ENCODE results near the gene RIT1.

DNA sequence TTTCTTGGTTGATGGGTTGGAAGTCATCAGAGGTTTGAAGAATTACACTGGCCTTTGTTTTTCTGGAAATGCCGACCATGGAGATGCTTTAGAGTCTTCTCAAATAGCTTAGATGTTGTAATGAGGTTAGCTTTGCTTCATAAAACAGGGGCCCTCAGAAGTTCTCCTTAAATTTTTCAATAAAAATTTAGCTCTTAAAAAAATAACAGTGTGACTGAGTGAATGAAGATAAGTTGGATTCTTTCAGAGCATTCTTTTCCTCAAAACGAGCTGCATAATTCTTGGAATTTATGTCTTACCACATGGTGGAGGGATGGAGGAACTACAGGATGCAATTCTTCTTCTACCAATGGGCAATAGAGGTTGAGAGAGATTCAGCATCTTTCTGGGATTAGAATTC, 28.4 kb downstream of the RIT1 start:
- TF ChIP-seq, protein P1, sequence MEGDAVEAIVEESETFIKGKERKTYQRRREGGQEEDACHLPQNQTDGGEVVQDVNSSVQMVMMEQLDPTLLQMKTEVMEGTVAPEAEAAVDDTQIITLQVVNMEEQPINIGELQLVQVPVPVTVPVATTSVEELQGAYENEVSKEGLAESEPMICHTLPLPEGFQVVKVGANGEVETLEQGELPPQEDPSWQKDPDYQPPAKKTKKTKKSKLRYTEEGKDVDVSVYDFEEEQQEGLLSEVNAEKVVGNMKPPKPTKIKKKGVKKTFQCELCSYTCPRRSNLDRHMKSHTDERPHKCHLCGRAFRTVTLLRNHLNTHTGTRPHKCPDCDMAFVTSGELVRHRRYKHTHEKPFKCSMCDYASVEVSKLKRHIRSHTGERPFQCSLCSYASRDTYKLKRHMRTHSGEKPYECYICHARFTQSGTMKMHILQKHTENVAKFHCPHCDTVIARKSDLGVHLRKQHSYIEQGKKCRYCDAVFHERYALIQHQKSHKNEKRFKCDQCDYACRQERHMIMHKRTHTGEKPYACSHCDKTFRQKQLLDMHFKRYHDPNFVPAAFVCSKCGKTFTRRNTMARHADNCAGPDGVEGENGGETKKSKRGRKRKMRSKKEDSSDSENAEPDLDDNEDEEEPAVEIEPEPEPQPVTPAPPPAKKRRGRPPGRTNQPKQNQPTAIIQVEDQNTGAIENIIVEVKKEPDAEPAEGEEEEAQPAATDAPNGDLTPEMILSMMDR (conservative IDR thresholded peaks at IDR 0.05) = no peak
- no peak for TF ChIP-seq EZH2 (IDR thresholded peaks at IDR 0.05; ENCODE audit: low read depth)

All from PC-9 (cell line).